HL-60 (cell line): ENCODE data around the gene CAMTA1.

ENCODE experiments used
- DNase-seq, 2 experiments: peaks; one replicate each; pipeline ENCODE4 v3.0.0-alpha.2; 2010 to 2020; ENCODE audit warnings: low read depth in 1 of 2, low spot score in 1 of 2
- H3K27ac ChIP-seq: fragments of 250-450 bp; sonication (Bioruptor Pico); replicated peaks from 2 replicates; pipeline ENCODE4 v1.5.1; 2020; ENCODE audit warnings: mild to moderate bottlenecking, moderate library complexity
- H3K27me3 ChIP-seq: fragments of 250-450 bp; sonication (Bioruptor Pico); 2 replicates; pipeline ENCODE4 v1.5.1; 2021; ENCODE audit warnings: mild to moderate bottlenecking, moderate library complexity; ENCODE audit not compliant: insufficient read depth, poor library complexity, severe bottlenecking
- H3K4me3 ChIP-seq: replicated peaks from 2 replicates; pipeline ENCODE4 v1.5.1; 2011; ENCODE audit warnings: mild to moderate bottlenecking, control low read depth, low read length; ENCODE audit not compliant: insufficient read depth
- GABPA ChIP-seq: IDR thresholded peaks from 2 replicates; pipeline ENCODE4 v1.6.1; 2012; ENCODE audit warnings: low read depth
- POLR2AphosphoS5 ChIP-seq: IDR thresholded peaks from 2 replicates; pipeline ENCODE4 v1.6.1; 2012; ENCODE audit warnings: low read depth
- SPI1 ChIP-seq: IDR thresholded peaks from 2 replicates; pipeline ENCODE4 v1.6.1; 2012; ENCODE audit warnings: low read depth, mild to moderate bottlenecking, borderline replicate concordance
- TF ChIP-seq, protein P1 (sequence below): IDR thresholded peaks from 2 replicates; pipeline ENCODE4 v1.6.1; 2012; ENCODE audit warnings: low read depth; ENCODE audit not compliant: insufficient replicate concordance
- TF ChIP-seq, protein P2 (sequence below): IDR thresholded peaks from one replicate; pipeline ENCODE4 v1.5.1; 2011; ENCODE audit warnings: low read length, control low read depth, inconsistent platforms; ENCODE audit not compliant: insufficient read depth

The CAMTA1 gene

DNA sequence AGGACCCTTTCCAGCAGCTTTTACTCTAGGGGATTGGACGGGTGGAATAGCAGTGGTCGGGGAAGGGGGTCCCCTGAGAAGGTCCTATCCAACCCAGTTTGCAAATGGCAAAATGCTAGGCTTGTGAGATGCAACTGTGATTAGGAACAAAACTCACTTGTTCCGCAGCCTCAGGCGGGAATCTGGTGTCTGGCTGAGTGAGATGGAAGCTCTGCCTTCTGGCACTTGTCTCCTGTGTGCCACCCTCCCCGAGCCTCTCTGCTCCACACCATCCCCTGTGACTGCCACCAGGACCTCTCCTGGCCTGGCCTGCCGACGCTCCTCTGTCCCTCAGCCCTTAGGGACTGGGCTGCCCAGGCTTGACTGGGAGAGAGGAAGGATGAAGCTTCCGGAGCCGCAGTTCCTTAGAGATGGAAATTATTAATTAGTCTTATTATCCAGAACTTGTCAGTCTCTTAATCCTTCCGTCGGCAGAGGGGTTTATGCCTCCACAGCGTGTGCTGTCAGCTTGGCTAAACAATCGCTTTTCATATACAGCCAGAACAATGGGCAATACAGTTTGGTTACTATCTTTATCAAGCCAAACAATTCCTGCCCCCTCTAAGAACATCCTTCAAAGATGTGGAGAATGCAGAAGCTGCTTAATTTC lies 693.0 kb downstream of the CAMTA1 start:
- Histone ChIP-seq H3K4me3 (no peak overlapping the region), H3K27me3 (peaks cover 4% of the 10 kb centered on the region), H3K27ac (no peak overlapping the region)
- no peak for DNase-seq
- TF ChIP-seq GABPA: no peak
- TF ChIP-seq, protein P1, sequence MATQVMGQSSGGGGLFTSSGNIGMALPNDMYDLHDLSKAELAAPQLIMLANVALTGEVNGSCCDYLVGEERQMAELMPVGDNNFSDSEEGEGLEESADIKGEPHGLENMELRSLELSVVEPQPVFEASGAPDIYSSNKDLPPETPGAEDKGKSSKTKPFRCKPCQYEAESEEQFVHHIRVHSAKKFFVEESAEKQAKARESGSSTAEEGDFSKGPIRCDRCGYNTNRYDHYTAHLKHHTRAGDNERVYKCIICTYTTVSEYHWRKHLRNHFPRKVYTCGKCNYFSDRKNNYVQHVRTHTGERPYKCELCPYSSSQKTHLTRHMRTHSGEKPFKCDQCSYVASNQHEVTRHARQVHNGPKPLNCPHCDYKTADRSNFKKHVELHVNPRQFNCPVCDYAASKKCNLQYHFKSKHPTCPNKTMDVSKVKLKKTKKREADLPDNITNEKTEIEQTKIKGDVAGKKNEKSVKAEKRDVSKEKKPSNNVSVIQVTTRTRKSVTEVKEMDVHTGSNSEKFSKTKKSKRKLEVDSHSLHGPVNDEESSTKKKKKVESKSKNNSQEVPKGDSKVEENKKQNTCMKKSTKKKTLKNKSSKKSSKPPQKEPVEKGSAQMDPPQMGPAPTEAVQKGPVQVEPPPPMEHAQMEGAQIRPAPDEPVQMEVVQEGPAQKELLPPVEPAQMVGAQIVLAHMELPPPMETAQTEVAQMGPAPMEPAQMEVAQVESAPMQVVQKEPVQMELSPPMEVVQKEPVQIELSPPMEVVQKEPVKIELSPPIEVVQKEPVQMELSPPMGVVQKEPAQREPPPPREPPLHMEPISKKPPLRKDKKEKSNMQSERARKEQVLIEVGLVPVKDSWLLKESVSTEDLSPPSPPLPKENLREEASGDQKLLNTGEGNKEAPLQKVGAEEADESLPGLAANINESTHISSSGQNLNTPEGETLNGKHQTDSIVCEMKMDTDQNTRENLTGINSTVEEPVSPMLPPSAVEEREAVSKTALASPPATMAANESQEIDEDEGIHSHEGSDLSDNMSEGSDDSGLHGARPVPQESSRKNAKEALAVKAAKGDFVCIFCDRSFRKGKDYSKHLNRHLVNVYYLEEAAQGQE: no peak
- TF ChIP-seq, protein P2, sequence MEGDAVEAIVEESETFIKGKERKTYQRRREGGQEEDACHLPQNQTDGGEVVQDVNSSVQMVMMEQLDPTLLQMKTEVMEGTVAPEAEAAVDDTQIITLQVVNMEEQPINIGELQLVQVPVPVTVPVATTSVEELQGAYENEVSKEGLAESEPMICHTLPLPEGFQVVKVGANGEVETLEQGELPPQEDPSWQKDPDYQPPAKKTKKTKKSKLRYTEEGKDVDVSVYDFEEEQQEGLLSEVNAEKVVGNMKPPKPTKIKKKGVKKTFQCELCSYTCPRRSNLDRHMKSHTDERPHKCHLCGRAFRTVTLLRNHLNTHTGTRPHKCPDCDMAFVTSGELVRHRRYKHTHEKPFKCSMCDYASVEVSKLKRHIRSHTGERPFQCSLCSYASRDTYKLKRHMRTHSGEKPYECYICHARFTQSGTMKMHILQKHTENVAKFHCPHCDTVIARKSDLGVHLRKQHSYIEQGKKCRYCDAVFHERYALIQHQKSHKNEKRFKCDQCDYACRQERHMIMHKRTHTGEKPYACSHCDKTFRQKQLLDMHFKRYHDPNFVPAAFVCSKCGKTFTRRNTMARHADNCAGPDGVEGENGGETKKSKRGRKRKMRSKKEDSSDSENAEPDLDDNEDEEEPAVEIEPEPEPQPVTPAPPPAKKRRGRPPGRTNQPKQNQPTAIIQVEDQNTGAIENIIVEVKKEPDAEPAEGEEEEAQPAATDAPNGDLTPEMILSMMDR: no peak
- TF ChIP-seq SPI1: no peak
- TF ChIP-seq POLR2AphosphoS5: no peak

DNA sequence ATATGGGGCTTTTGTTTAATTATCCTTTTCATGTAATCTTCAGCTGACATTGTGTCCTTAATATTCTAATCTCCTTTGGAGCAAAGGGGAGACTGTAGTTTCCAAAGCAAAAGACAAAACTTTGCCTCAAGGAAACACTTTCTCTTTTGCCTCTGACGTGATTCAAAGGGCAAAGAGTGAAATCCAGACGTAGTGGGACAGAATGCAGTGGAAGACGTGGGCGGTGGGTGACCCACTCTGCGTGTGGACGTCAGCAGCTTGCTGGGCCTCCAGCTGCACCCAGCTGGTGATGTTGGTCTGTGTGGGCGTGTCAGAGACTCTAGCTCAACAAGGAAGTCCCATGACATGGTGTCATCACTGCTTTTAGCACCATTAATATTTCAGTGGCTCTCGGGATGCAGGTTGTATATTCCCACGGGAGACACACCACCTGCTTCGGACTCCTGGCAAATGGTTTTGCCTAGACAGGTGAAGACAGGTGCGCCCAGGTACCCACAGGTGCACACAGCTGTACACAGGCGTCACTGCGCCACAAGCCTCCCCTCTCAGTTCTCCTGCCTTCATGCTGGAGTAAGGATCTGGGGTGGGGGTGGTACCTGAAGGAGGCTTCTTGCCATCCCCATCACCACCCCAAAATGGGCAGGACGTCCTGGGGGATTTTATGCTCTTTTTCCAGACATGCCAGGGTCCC lies 693.7 kb downstream of the CAMTA1 start:
- Histone ChIP-seq H3K4me3 (no peak overlapping the region), H3K27me3 (peaks cover 4% of the 10 kb centered on the region), H3K27ac (no peak overlapping the region)
- DNase-seq: no peak
- TF ChIP-seq, protein P1: no peak
- TF ChIP-seq SPI1: no peak
- no peak for TF ChIP-seq GABPA
- no peak for TF ChIP-seq POLR2AphosphoS5
- TF ChIP-seq, protein P2: no peak

DNA sequence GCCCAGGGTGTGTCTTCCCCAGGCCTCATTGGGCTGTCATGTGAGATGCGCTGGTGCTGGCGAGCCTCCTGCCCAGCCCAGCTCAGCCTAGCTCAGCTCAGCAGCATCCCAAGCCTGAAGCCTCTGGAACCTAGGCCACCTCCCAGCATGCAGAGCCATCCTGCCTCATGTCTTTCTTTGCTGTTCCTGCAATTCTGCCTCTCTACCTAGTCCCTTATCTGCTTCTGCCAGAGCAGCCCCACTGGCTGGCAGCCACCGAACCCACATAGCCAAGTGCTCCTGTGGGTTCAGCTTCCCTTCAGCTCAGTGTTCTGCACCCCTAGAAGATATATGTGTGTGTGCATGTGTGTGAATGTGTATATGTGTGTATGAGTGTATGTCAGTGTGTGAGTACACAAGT lies 694.3 kb downstream of the CAMTA1 start:
- no peak overlapping the region for H3K4me3 ChIP-seq
- TF ChIP-seq, protein P2: no peak
- TF ChIP-seq, protein P1: no peak
- TF ChIP-seq SPI1 (no peak), POLR2AphosphoS5 (no peak), GABPA (no peak)
- H3K27ac ChIP-seq: no peak overlapping the region
- H3K27me3 ChIP-seq: peaks cover 4% of the 10 kb centered on the region
- no peak for DNase-seq
